ENCODE results near the gene WDR45B. TPM values are rescaled to one million over a fixed set of nuclear protein-coding genes. Genes with fewer than 3 reads are reported as not detected.
"Not testable (repeated sequence)": the region's sequence is repeated elsewhere in the genome, so short reads cannot be mapped to it uniquely, and the experiment has no call there.

WDR45B gene
- total and polyA plus RNA-seq, 10 donors: 30.9 to 80.2 (median 65.6) TPM

DNA sequence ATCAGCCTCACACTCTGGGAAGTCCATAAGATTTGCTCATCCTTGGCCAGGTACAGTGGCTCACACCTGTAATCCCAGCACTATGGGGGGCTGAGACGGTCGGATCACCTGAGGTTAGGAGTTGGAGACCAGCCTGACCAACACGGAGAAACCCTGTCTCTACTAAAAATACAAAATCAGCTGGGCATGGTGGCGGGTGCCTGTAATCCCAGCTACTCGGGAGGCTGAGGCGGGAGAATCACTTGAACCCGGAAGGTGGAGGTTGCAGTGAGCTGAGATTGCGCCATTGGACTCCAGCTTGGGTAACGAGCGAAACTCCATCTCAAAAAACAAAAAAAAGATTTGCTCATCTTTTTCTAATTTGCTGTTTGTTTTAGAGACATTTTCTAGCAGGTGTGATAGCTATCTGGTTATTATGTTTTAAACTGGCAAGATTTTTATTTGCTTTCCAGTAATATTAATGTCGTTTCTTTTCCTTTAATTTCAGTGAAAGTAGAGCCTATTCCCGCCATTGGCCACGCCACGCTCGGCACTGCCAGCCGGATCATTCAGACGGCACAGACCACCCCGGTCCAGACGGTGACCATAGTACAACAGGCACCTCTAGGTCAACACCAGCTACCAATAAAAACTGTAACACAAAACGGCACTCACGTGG is 61.5 kb downstream of the WDR45B start:
- Histone ChIP-seq H3K9me3 (no peaks in the 10 kb centered on the region), H3K27ac (peak overlapping the region in 4 of 8 donors; percentile 28 to 54 (median 42)), H3K36me3 (peaks cover 0 to 71% (median 34%) of the 10 kb centered on the region in 6 donors), H3K27me3 (replicated peaks in 1 of 7) (no peaks in the 10 kb centered on the region), H3K4me1 (peaks cover 0 to 35% (median 17%) of the 10 kb centered on the region in 6 donors), H3K4me3 (no peak overlapping the region)
- no peak for TF ChIP-seq POLR2A (IDR thresholded peaks at IDR 0.05)
- TF ChIP-seq, protein P1, sequence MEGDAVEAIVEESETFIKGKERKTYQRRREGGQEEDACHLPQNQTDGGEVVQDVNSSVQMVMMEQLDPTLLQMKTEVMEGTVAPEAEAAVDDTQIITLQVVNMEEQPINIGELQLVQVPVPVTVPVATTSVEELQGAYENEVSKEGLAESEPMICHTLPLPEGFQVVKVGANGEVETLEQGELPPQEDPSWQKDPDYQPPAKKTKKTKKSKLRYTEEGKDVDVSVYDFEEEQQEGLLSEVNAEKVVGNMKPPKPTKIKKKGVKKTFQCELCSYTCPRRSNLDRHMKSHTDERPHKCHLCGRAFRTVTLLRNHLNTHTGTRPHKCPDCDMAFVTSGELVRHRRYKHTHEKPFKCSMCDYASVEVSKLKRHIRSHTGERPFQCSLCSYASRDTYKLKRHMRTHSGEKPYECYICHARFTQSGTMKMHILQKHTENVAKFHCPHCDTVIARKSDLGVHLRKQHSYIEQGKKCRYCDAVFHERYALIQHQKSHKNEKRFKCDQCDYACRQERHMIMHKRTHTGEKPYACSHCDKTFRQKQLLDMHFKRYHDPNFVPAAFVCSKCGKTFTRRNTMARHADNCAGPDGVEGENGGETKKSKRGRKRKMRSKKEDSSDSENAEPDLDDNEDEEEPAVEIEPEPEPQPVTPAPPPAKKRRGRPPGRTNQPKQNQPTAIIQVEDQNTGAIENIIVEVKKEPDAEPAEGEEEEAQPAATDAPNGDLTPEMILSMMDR (IDR thresholded peaks at IDR 0.05 in 8 of 11, conservative IDR thresholded peaks at IDR 0.05 in 3 of 11): no peak
- peak in 1 of 3 donors; percentile 18 for TF ChIP-seq POLR2AphosphoS5 (IDR thresholded peaks at IDR 0.05)
- 78 to 95% (median 88%) methylated on average over 21 of the region's 21 CpGs for WGBS, 5 donors
- no peak for DNase-seq
- intact Hi-C loops (cut with DNase I; ENCODE audit: low total_unique reads): no loop called here

DNA sequence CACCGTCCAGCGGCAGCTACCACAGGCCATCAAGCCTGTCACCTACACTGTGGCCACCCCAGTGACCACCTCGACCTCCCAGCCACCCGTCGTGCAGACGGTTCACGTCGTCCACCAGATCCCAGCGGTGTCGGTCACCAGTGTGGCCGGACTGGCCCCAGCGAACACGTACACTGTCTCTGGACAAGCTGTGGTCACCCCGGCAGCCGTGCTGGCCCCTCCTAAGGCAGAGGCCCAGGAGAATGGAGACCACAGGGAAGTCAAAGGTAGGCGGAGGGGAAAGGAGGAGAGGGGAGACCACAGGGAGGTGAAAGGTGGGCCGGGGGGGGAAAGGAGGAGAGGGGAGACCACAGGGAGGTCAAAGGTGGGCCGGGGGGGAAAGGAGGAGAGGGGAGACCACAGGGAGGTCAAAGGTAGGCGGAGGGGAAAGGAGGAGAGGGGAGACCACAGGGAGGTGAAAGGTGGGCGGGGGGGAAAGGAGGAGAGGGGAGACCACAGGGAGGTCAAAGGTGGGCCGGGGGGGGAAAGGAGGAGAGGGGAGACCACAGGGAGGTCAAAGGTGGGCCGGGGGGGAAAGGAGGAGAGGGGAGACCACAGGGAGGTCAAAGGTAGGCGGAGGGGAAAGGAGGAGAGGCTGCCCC is 62.2 kb downstream of the WDR45B start:
- DNase-seq; H3K4me3 ChIP-seq; H3K27me3 ChIP-seq (replicated peaks in 1 of 7); H3K9me3 ChIP-seq; intact Hi-C loops (cut with DNase I; ENCODE audit: low total_unique reads): not testable (repeated sequence)
- WGBS, 5 donors: 77 to 95% (median 92%) methylated on average over 12 to 23 of the region's 23 CpGs
- H3K36me3 ChIP-seq: peaks cover 0 to 73% (median 34%) of the 10 kb centered on the region in 6 donors
- peaks cover 0 to 28% (median 11%) of the 10 kb centered on the region in 6 donors for H3K4me1 ChIP-seq
- TF ChIP-seq POLR2AphosphoS5 (IDR thresholded peaks at IDR 0.05): peak in 1 of 3 donors; percentile 13
- H3K27ac ChIP-seq: peak overlapping the region in 1 of 8 donors; percentile 54

DNA sequence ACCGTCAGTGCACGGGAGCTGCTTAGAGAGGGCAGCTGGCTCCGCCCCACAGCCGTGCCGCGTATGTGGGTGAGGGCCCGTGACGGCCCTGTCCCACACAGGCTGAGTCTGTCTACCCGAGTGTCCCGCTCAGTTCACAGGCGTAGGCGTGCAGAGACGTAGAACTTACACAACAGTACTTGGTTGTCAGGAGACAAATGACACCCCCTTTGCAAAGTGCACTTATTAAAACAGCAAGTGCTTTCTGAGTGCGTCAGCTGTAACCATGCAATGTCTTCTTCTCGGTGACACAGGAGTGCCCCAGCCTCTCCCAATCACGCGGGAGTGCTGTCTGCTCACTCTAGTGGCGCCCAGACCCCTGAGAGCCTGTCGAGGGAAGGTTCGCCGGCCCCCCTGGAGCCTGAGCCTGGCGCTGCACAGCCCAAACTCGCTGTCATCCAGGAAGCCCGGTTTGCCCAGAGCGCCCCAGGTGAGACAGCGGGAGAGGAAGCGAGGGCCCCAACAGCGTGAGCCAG is 64.5 kb downstream of the WDR45B start:
- H3K27me3 ChIP-seq (replicated peaks in 1 of 7): no peaks in the 10 kb centered on the region
- 82 to 91% (median 87%) methylated on average over 24 to 28 of the region's 28 CpGs for WGBS, 5 donors

DNA sequence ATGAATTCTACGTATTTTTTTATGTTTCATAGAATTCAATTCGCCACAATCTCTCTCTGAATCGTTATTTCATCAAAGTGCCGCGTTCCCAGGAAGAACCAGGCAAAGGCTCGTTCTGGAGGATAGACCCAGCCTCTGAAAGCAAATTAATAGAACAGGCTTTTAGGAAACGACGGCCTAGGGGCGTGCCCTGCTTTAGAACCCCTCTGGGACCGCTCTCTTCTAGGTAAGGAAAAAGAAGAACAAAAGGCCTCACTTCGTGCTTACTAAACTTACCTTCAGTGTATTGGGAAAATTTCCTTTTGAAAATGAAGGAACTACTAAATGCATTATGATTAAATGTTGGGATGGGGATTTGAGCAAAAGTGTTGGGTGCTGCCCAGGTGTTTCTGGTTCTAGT is 65.5 kb downstream of the WDR45B start:
- intact Hi-C loops (cut with DNase I; ENCODE audit: low total_unique reads): no loop called here
- no peaks in the 10 kb centered on the region for H3K9me3 ChIP-seq
- H3K27me3 ChIP-seq (replicated peaks in 1 of 7): no peaks in the 10 kb centered on the region
- no peak overlapping the region for H3K27ac ChIP-seq
- H3K36me3 ChIP-seq: peaks cover 0 to 75% (median 33%) of the 10 kb centered on the region in 6 donors
- TF ChIP-seq, protein P1 (IDR thresholded peaks at IDR 0.05 in 8 of 11, conservative IDR thresholded peaks at IDR 0.05 in 3 of 11): no peak
- TF ChIP-seq POLR2AphosphoS5 (IDR thresholded peaks at IDR 0.05) (no peak), POLR2A (IDR thresholded peaks at IDR 0.05) (no peak)
- peaks cover 0 to 13% (median 5%) of the 10 kb centered on the region in 6 donors for H3K4me1 ChIP-seq
- H3K4me3 ChIP-seq: no peak overlapping the region
- 92 to 96% (median 92%) methylated on average over 11 of the region's 11 CpGs for WGBS, 5 donors
- DNase-seq: no peak

More for the DNA sequence above, 64.5 kb downstream of the WDR45B start:
- TF ChIP-seq, protein P1 (IDR thresholded peaks at IDR 0.05 in 8 of 11, conservative IDR thresholded peaks at IDR 0.05 in 3 of 11): no peak
- TF ChIP-seq POLR2AphosphoS5 (IDR thresholded peaks at IDR 0.05): no peak
- no peak for TF ChIP-seq POLR2A (IDR thresholded peaks at IDR 0.05)
- H3K4me3 ChIP-seq: peak overlapping the region in 1 of 8 donors; percentile 11
- H3K36me3 ChIP-seq: peaks cover 0 to 75% (median 34%) of the 10 kb centered on the region in 6 donors
- intact Hi-C loops (cut with DNase I; ENCODE audit: low total_unique reads): no loop called here
- peaks cover 0 to 13% (median 5%) of the 10 kb centered on the region in 6 donors for H3K4me1 ChIP-seq
- H3K27ac ChIP-seq: peak overlapping the region in 1 of 8 donors; percentile 40
- H3K9me3 ChIP-seq: no peaks in the 10 kb centered on the region
- DNase-seq: no peak

Measured in spleen (tissue), 11 donors.